H1 (cell line): ENCODE results near the gene CWC27. TPM values are rescaled to one million over a fixed set of nuclear protein-coding genes. Genes with fewer than 3 reads are reported as not detected.

Experiments used
- CTCF ChIA-PET: fragments of 300-600 bp; sonication (Branson Sonifier 250); formaldehyde crosslinking; loops from one replicate; lab custom pipeline; 2021; ENCODE audit not compliant: partially characterized antibody; lab: Charles Lee
- POLR2A ChIA-PET: fragments of 300-600 bp; sonication (Branson Sonifier 250); formaldehyde crosslinking; loops from one replicate; lab custom pipeline; 2021; ENCODE audit warnings: inconsistent platforms; ENCODE audit not compliant: partially characterized antibody; lab: Charles Lee
- DNase-seq, 2 experiments: peaks; one replicate each; pipeline versions ENCODE4 v3.0.0 to v3.0.0-alpha.2; 2010 to 2022; ENCODE audit warnings: low spot score in 2 of 2, low read depth in 1 of 2, mixed read lengths in 1 of 2
- FAIRE-seq: peaks from 2 replicates; lab custom pipeline; 2011; peaks lifted over from hg19 to GRCh38; lab: Jason Lieb, UNC
- H2AFZ ChIP-seq: 2 replicates; pipeline ENCODE4 v1.8.1; 2012; ENCODE audit warnings: low read length, inconsistent platforms
- H2AK5ac ChIP-seq: 2 replicates; pipeline ENCODE4 v1.6.1; 2013; ENCODE audit warnings: low read depth, low read length
- H2BK120ac ChIP-seq: replicated peaks from 2 replicates; pipeline ENCODE3; 2013; ENCODE audit warnings: low read depth, low read length, inconsistent platforms
- H2BK12ac ChIP-seq: 2 replicates; pipeline ENCODE4 v1.6.1; 2013; ENCODE audit warnings: low read depth, low read length
- H2BK15ac ChIP-seq: 2 replicates; pipeline ENCODE4 v1.6.1; 2013; ENCODE audit warnings: low read length
- H2BK20ac ChIP-seq: 2 replicates; pipeline ENCODE4 v1.6.1; 2013; ENCODE audit warnings: low read length
- H2BK5ac ChIP-seq: 2 replicates; pipeline ENCODE4 v1.6.1; 2013; ENCODE audit warnings: low read depth, low read length
- H3K14ac ChIP-seq: 2 replicates; pipeline ENCODE4 v1.6.1; 2013; ENCODE audit warnings: inconsistent platforms; ENCODE audit not compliant: insufficient read length
- H3K18ac ChIP-seq: 2 replicates; pipeline ENCODE4 v1.6.1; 2013; ENCODE audit warnings: low read length; ENCODE audit errors: extremely low read depth
- H3K23ac ChIP-seq: 2 replicates; pipeline ENCODE4 v1.6.1; 2013; ENCODE audit warnings: inconsistent platforms; ENCODE audit not compliant: insufficient read length
- H3K23me2 ChIP-seq: 2 replicates; pipeline ENCODE4 v1.6.1; 2013; ENCODE audit warnings: low read depth, low read length
- H3K27ac ChIP-seq: 2 replicates; pipeline ENCODE4 v1.6.1; 2011; ENCODE audit warnings: low read depth, low read length, inconsistent platforms
- H3K27me3 ChIP-seq, 4 experiments: replicated peaks in 1 of 4; 1 replicate in 1 of 4; 2 replicates in 3 of 4; pipeline versions ENCODE4 v1.6.1 to v1.8.1; 2011 to 2013; ENCODE audit warnings: low read length in 3 of 4, mild to moderate bottlenecking in 3 of 4, inconsistent platforms in 2 of 4, mixed read lengths in 2 of 4, moderate library complexity in 1 of 4; ENCODE audit not compliant: control insufficient read depth in 3 of 4, insufficient read depth in 3 of 4; ENCODE audit errors: extremely low read depth in 1 of 4
- H3K36me3 ChIP-seq, 4 experiments: 2 replicates each; pipeline versions ENCODE4 v1.6.1 to v1.8.1; 2011 to 2013; ENCODE audit warnings: mild to moderate bottlenecking in 4 of 4, low read length in 3 of 4, moderate library complexity in 2 of 4, control low read depth in 1 of 4, inconsistent platforms in 1 of 4; ENCODE audit not compliant: insufficient read depth in 4 of 4, control insufficient read depth in 2 of 4
- H3K4ac ChIP-seq: replicated peaks from 2 replicates; pipeline ENCODE3; 2013; ENCODE audit warnings: low read length, low read depth, mixed read lengths, inconsistent platforms; ENCODE audit not compliant: insufficient read length
- H3K4me1 ChIP-seq, 4 experiments: replicated peaks in 1 of 4; 1 replicate in 1 of 4; 2 replicates in 3 of 4; pipeline versions ENCODE4 v1.6.1 to v1.8.1; 2011 to 2013; ENCODE audit warnings: low read length in 3 of 4, inconsistent platforms in 2 of 4, mixed read lengths in 1 of 4; ENCODE audit not compliant: insufficient read depth in 4 of 4, control insufficient read depth in 3 of 4
- H3K4me2 ChIP-seq, 2 experiments: 2 replicates each; pipeline versions ENCODE4 v1.6.1 to v1.8.1; 2011 to 2013; ENCODE audit warnings: low read depth in 2 of 2, low read length in 2 of 2, control low read depth in 1 of 2, inconsistent platforms in 1 of 2, mild to moderate bottlenecking in 1 of 2; ENCODE audit not compliant: insufficient read depth in 1 of 2
- H3K4me3 ChIP-seq, 4 experiments: fragments of 200-600, 300-600 bp in 1 of 4; sonication (generic), shearing (Covaris generic), sonication (Bioruptor Twin) in 1 of 4; 2 replicates each; pipeline versions ENCODE4 v1.5.1 to v1.8.1; 2011 to 2016; ENCODE audit warnings: low read length in 4 of 4, low read depth in 3 of 4, control low read depth in 2 of 4, inconsistent platforms in 2 of 4, mild to moderate bottlenecking in 2 of 4, mixed read lengths in 1 of 4, moderate library complexity in 1 of 4; ENCODE audit not compliant: insufficient read depth in 2 of 4; ENCODE audit errors: extremely low read depth in 1 of 4
- H3K56ac ChIP-seq: replicated peaks from 2 replicates; pipeline ENCODE3; 2013; ENCODE audit warnings: low read depth, mild to moderate bottlenecking, mixed read lengths, low read length, inconsistent platforms; ENCODE audit not compliant: insufficient read length
- H3K79me1 ChIP-seq: 2 replicates; pipeline ENCODE4 v1.6.1; 2013; ENCODE audit warnings: low read depth, low read length, control low read depth
- H3K79me2 ChIP-seq, 2 experiments: 2 replicates each; pipeline versions ENCODE4 v1.6.1 to v1.8.1; 2012 to 2013; ENCODE audit warnings: low read length in 2 of 2, mild to moderate bottlenecking in 2 of 2, inconsistent platforms in 1 of 2; ENCODE audit not compliant: insufficient read depth in 2 of 2, control insufficient read depth in 1 of 2
- H3K9ac ChIP-seq, 4 experiments: replicated peaks in 1 of 4; 1 replicate in 1 of 4; 2 replicates in 3 of 4; pipeline versions ENCODE4 v1.6.1 to v1.8.1; 2011 to 2013; ENCODE audit warnings: low read depth in 3 of 4, low read length in 3 of 4, control low read depth in 2 of 4, mild to moderate bottlenecking in 2 of 4, moderate library complexity in 2 of 4, inconsistent platforms in 1 of 4; ENCODE audit errors: extremely low read depth in 1 of 4
- H3K9me3 ChIP-seq, 2 experiments: 2 replicates each; pipeline versions ENCODE4 v1.6.1 to v1.8.1; 2012 to 2013; ENCODE audit warnings: mild to moderate bottlenecking in 2 of 2, moderate library complexity in 2 of 2, control low read depth in 1 of 2, inconsistent platforms in 1 of 2, low read depth in 1 of 2, low read length in 1 of 2, mixed read lengths in 1 of 2; ENCODE audit not compliant: insufficient read depth in 2 of 2
- H4K20me1 ChIP-seq, 2 experiments: replicated peaks in 1 of 2; 2 replicates each; pipeline versions ENCODE3 to v1.8.1; 2011 to 2013; ENCODE audit warnings: inconsistent platforms in 2 of 2, low read length in 2 of 2, mild to moderate bottlenecking in 1 of 2; ENCODE audit not compliant: insufficient read depth in 2 of 2, control insufficient read depth in 1 of 2
- H4K5ac ChIP-seq: 2 replicates; pipeline ENCODE4 v1.6.1; 2013; ENCODE audit warnings: low read length, low read depth, mixed read lengths, inconsistent platforms; ENCODE audit not compliant: insufficient read length
- H4K8ac ChIP-seq: 2 replicates; pipeline ENCODE4 v1.8.0; 2013; ENCODE audit warnings: mild to moderate bottlenecking, moderate library complexity, low read length, inconsistent platforms; ENCODE audit not compliant: insufficient read depth; ENCODE audit errors: extremely low read depth
- H4K91ac ChIP-seq: replicated peaks from 2 replicates; pipeline ENCODE3; 2013; ENCODE audit warnings: low read length, mixed read lengths, inconsistent platforms; ENCODE audit not compliant: insufficient read length
- ASH2L ChIP-seq: fragments of 200-600, 300-600 bp; sonication (generic); IDR thresholded peaks from one replicate; pipeline ENCODE4 v1.7.1; 2017; ENCODE audit warnings: low read length
- CHD1 ChIP-seq: IDR thresholded peaks from 2 replicates; pipeline ENCODE4 v1.6.1; 2012; ENCODE audit warnings: low read depth, low read length, improper control_type of control experiment
- EGR1 ChIP-seq: IDR thresholded peaks from 2 replicates; pipeline ENCODE4 v1.6.1; 2011; ENCODE audit warnings: low read depth, low read length, borderline replicate concordance
- EP300 ChIP-seq, 2 experiments: IDR thresholded peaks; 1 replicate in 1 of 2; 2 replicates in 1 of 2; pipeline ENCODE4 v1.6.1; 2011 to 2012; ENCODE audit warnings: low read depth in 2 of 2, low read length in 2 of 2, mild to moderate bottlenecking in 2 of 2, borderline replicate concordance in 1 of 2, inconsistent platforms in 1 of 2, moderate library complexity in 1 of 2
- EZH2 ChIP-seq: fragments of 200-600 bp; sonication (generic); IDR thresholded peaks from 2 replicates; pipeline ENCODE4 v1.7.1; 2012; ENCODE audit warnings: low read depth, mild to moderate bottlenecking, moderate library complexity, low read length, inconsistent platforms; ENCODE audit not compliant: severe bottlenecking
- KDM4A ChIP-seq: IDR thresholded peaks from one replicate; pipeline ENCODE4 v1.7.1; 2012; ENCODE audit warnings: low read depth, mild to moderate bottlenecking, moderate library complexity, low read length, inconsistent platforms; ENCODE audit not compliant: severe bottlenecking
- KDM5A ChIP-seq: fragments of 200-600 bp; IDR thresholded peaks from 2 replicates; pipeline ENCODE4 v1.7.1; 2012; ENCODE audit warnings: mild to moderate bottlenecking, low read length, inconsistent platforms, mixed read lengths
- NRF1 ChIP-seq: IDR thresholded peaks from 2 replicates; pipeline ENCODE4 v1.6.1; 2011; ENCODE audit warnings: mild to moderate bottlenecking, low read depth, low read length, improper control_type of control experiment
- PHF8 ChIP-seq: fragments of 200-600 bp; sonication (generic); conservative IDR thresholded peaks from 2 replicates; pipeline ENCODE4 v1.7.1; 2012; ENCODE audit warnings: low read depth, mild to moderate bottlenecking, inconsistent platforms, low read length, moderate library complexity
- RAD21 ChIP-seq, 2 experiments: IDR thresholded peaks in 1 of 2; conservative IDR thresholded peaks in 1 of 2; 2 replicates each; pipeline ENCODE4 v1.6.1; 2011; ENCODE audit warnings: low read depth in 2 of 2, low read length in 2 of 2, improper control_type of control experiment in 1 of 2, inconsistent platforms in 1 of 2, mild to moderate bottlenecking in 1 of 2, moderate library complexity in 1 of 2
- SP4 ChIP-seq: IDR thresholded peaks from 2 replicates; pipeline ENCODE4 v1.6.1; 2012; ENCODE audit warnings: low read length, inconsistent platforms
- TAF7 ChIP-seq: optimal IDR thresholded peaks from 2 replicates; pipeline ENCODE3; 2011; ENCODE audit warnings: low read depth, mild to moderate bottlenecking, inconsistent platforms, low read length, moderate library complexity, borderline replicate concordance
- ZNF274 ChIP-seq: IDR thresholded peaks from 2 replicates; pipeline ENCODE4 v1.7.0; 2012; ENCODE audit warnings: low read length, borderline replicate concordance; ENCODE audit errors: extremely low read depth
- WGBS, 2 experiments: shearing (Covaris generic) in 1 of 2; methylation state at CpG; one replicate each; pipeline versions ENCODE4 v1.1.6 to v1.1.7; 2013 to 2015; ENCODE audit warnings: low lambda C conversion rate in 2 of 2, mixed read lengths in 2 of 2, inconsistent platforms in 1 of 2, low coverage in 1 of 2, missing lambda C conversion rate in 1 of 2; ENCODE audit not compliant: insufficient replicate concordance in 2 of 2, insufficient coverage in 1 of 2, insufficient read length in 1 of 2; ENCODE audit errors: extremely low coverage in 1 of 2, missing lambda C conversion rate in 1 of 2; 5-methylcytosine and 5-hydroxymethylcytosine counted together
- polyA plus RNA-seq, 7 experiments: library from polyadenylated mRNA; depleted of rRNA in 3 of 7; stranded (reverse) in 5 of 7; unstranded in 2 of 7; fragments of >200 nt in 5 of 7; fragments of 200-250 nt in 2 of 7; gene quantifications; 1 replicate in 5 of 7; 2 replicates in 1 of 7; 4 replicates in 1 of 7; pipeline versions ENCODE4 v1.2.1 to v1.2.3, GENCODE V29; 2011 to 2013; ENCODE audit warnings: missing spikeins in 2 of 7, mixed read lengths in 2 of 7
- total RNA-seq: library from RNA; stranded (reverse); fragmentation: NEBNext Ultra II Directional; extraction: Animal tissue kit (Norgen Biotek cat#: 25700); gene quantifications from 2 replicates; pipeline ENCODE4 v1.2.1, GENCODE V29; 2021
- TF ChIP-seq, protein P1 (sequence below): IDR thresholded peaks from 2 replicates; pipeline ENCODE4 v1.6.1; 2011; ENCODE audit warnings: low read depth, mild to moderate bottlenecking, low read length; ENCODE audit not compliant: insufficient read depth

The CWC27 gene
- total and polyA plus RNA-seq, 2 of the 8 experiments (the other 6 are each of a cell fraction or from before 2014, with no cell fraction given): 24.9 to 43.4 TPM

GRCh38 chr5:64883912-64884311 lies 115.2 kb downstream of the CWC27 start:
- Histone ChIP-seq H4K5ac (no peak overlapping the region), H4K8ac (no peak overlapping the region), H4K20me1 (no peaks in the 10 kb centered on the region), H3K23me2 (peaks cover 3% of the 10 kb centered on the region; the same call in 1 of the 2 replicates), H3K27me3 (no peaks in the 10 kb centered on the region), H3K79me1 (no peaks in the 10 kb centered on the region), H3K18ac (no peak overlapping the region), H3K9me3 (no peaks in the 10 kb centered on the region), H3K79me2 (no peaks in the 10 kb centered on the region), H3K27ac (no peak overlapping the region), H3K4me1 (no peaks in the 10 kb centered on the region), H3K4ac (no peak overlapping the region), H3K4me2 (no peak overlapping the region), H3K56ac (no peak overlapping the region), H2BK120ac (no peak overlapping the region), H3K36me3 (no peaks in the 10 kb centered on the region), H3K14ac (no peak overlapping the region), H2BK20ac (no peak overlapping the region), H2BK12ac (no peak overlapping the region), H2BK5ac (no peak overlapping the region), H4K91ac (no peak overlapping the region), H3K23ac (no peak overlapping the region), H2AK5ac (no peak overlapping the region), H3K9ac (no peak overlapping the region), H2AFZ (no peak overlapping the region), H3K4me3 (no peak overlapping the region), H2BK15ac (no peak overlapping the region)
- 79% methylated on average over 1 of the region's 1 CpG; no CpG with 5 or more reads in 1 of the 2 experiments for WGBS, 2 experiments
- DNase-seq: no peak
- POLR2A ChIA-PET: no interaction called here
- no peak for FAIRE-seq
- CTCF ChIA-PET: no interaction called here
- TF ChIP-seq TAF7 (no peak), CHD1 (no peak), EGR1 (no peak), KDM5A (no peak), ASH2L (no peak), EZH2 (no peak), KDM4A (no peak), RAD21 (IDR thresholded peaks at IDR 0.05 in 1 of 2, conservative IDR thresholded peaks at IDR 0.05 in 1 of 2; ENCODE audit: low read depth in 2 of 2, low read length in 2 of 2) (no peak), SP4 (no peak), PHF8 (no peak), NRF1 (no peak), ZNF274 (no peak), EP300 (IDR thresholded peaks at IDR 0.05; ENCODE audit: borderline replicate concordance in 1 of 2, low read depth in 2 of 2, low read length in 2 of 2) (no peak)
- TF ChIP-seq, protein P1, sequence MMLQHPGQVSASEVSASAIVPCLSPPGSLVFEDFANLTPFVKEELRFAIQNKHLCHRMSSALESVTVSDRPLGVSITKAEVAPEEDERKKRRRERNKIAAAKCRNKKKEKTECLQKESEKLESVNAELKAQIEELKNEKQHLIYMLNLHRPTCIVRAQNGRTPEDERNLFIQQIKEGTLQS: no peak
